DOHH2 (cell line): ENCODE measurements around the gene ZFP3.

Source experiments
- EZH2phosphoT487 ChIP-seq: fragments of 200-600 bp; sonication (generic); IDR thresholded peaks from 2 replicates; pipeline ENCODE4 v1.6.1; 2017; ENCODE audit warnings: borderline replicate concordance, mild to moderate bottlenecking, antibody characterized with exemption, low read length, moderate library complexity, mixed read lengths
- TF ChIP-seq, protein P1 (sequence below): fragments of 200-600 bp; sonication (generic); IDR thresholded peaks from one replicate; pipeline ENCODE4 v1.5.1; 2014; ENCODE audit warnings: antibody characterized with exemption, mild to moderate bottlenecking, low read depth, low read length; ENCODE audit not compliant: poor library complexity, severe bottlenecking

GRCh38 chr17:5121186-5121841 lies 43.0 kb downstream of the ZFP3 start:
- TF ChIP-seq, protein P1, sequence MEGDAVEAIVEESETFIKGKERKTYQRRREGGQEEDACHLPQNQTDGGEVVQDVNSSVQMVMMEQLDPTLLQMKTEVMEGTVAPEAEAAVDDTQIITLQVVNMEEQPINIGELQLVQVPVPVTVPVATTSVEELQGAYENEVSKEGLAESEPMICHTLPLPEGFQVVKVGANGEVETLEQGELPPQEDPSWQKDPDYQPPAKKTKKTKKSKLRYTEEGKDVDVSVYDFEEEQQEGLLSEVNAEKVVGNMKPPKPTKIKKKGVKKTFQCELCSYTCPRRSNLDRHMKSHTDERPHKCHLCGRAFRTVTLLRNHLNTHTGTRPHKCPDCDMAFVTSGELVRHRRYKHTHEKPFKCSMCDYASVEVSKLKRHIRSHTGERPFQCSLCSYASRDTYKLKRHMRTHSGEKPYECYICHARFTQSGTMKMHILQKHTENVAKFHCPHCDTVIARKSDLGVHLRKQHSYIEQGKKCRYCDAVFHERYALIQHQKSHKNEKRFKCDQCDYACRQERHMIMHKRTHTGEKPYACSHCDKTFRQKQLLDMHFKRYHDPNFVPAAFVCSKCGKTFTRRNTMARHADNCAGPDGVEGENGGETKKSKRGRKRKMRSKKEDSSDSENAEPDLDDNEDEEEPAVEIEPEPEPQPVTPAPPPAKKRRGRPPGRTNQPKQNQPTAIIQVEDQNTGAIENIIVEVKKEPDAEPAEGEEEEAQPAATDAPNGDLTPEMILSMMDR = no peak
- no peak for TF ChIP-seq EZH2phosphoT487
